ENCODE results near the gene BICRA. TPM values are rescaled to one million over a fixed set of nuclear protein-coding genes. Genes with fewer than 3 reads are reported as not detected.

The BICRA gene
- total and polyA plus RNA-seq, 9 of the 15 experiments (the other 6 are each of a cell fraction or from before 2014, with no cell fraction given) = 0.01 to 8.8 (median 1.2) TPM

DNA sequence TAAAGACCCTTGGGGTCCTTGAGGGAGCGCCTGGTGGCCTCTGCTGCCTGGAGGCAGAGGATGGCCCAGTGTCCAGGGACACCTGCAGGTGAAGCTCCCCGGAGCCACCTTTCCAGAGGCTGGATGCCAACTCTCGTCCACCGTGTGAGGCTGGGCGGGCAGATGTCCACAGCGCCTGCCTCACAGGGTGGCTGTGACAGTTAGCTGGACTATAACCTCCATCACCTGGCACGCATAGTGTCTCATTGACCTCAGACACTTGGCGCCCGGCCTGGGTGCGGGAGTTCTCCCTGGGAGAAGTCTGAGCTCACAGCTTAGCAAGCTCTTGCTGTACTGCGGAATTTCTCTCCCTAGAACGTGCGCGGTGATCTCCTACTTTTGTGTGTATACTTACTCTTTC lies 9.8 kb downstream of the BICRA start:
- in situ Hi-C loops (cut with MboI) = no loop called here
- intact Hi-C loops (cut with micrococcal nuclease) = no loop called here
- 89% methylated on average over 13 of the region's 14 CpGs for WGBS (ENCODE audit: insufficient coverage, low coverage, missing lambda C conversion rate)

DNA sequence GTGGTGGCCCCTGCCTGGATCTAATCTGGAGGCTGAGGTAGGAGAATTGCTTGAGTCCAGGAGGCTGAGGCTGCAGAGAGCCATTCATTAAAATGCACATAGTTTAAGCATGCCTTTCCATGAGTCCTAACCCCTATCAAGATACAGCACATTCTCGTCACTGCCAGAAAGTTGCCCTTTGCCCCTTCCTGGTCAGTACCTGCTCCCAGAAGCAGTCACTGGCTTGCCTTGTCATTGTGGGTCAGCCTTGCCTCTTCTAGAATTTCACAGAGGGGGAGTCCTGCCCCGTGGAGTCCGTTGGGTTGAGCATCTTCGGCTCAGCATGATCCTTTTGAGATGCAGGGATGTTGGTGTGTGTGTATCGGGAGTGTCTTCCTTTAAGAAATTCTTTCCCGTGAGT lies 10.8 kb downstream of the BICRA start:
- Histone ChIP-seq H2AFZ (ENCODE audit: low read depth, low read length) (no peak overlapping the region), H3K9ac (ENCODE audit: insufficient read depth in 1 of 2, low read depth in 2 of 2, low read length in 2 of 2) (peak overlapping the region in 1 of 2 experiments; percentile 83; a peak in 1 of 4 replicates), H3K36me3 (ENCODE audit: control insufficient read depth, insufficient read depth, low read length) (no peaks in the 10 kb centered on the region; the same call in 2 of the 3 replicates), H3K9me3 (replicated peaks; ENCODE audit: control insufficient read depth, insufficient read depth, low read depth, low read length) (no peaks in the 10 kb centered on the region), H3K27ac (ENCODE audit: extremely low read depth, low read depth, low read length) (no peak overlapping the region), H3K4me3 (no peak overlapping the region), H4K20me1 (replicated peaks; ENCODE audit: control insufficient read depth, insufficient read depth, low read length) (peaks cover 38% of the 10 kb centered on the region), H3K27me3 (ENCODE audit: control insufficient read depth in 2 of 2, insufficient read depth in 2 of 2, low read length in 2 of 2) (no peaks in the 10 kb centered on the region), H3K79me2 (ENCODE audit: control insufficient read depth, insufficient read depth, low read length) (peaks cover 53% of the 10 kb centered on the region), H3K4me1 (replicated peaks in 1 of 2; ENCODE audit: control insufficient read depth in 2 of 2, insufficient read depth in 2 of 2, low read length in 2 of 2) (peaks cover 8 to 32% of the 10 kb centered on the region in 2 experiments; a peak in 4 of 5 replicates), H3K9me1 (ENCODE audit: control insufficient read depth, insufficient read depth, low read length) (no peaks in the 10 kb centered on the region), H3K4me2 (ENCODE audit: insufficient read depth, low read length) (no peak overlapping the region)
- BruUV-seq (replicated peaks) = no TSS peak
- POLR2A ChIA-PET = no interaction called here
- DNase-seq (ENCODE audit: extremely low read depth in 1 of 4, low spot score in 3 of 4) = peak in 3 of 4 experiments; percentile 19 to 56 (median 35)
- ATAC-seq = peak; percentile 74
- intact Hi-C loops (cut with micrococcal nuclease) (no loop called here), in situ Hi-C loops (cut with MboI) (no loop called here)
- CTCF ChIA-PET (ENCODE audit: low intra/inter-chr PET ratio) = no interaction called here
- peak; percentile 86 for FAIRE-seq
- WGBS (ENCODE audit: insufficient coverage, low coverage, missing lambda C conversion rate) = 21% methylated on average over 6 of the region's 6 CpGs
- TF ChIP-seq SRSF3 (IDR thresholded peaks at IDR 0.05; ENCODE audit: insufficient read depth, low read length) (no peak), NR2C2 (CRISPR knock-in tag; IDR thresholded peaks at IDR 0.05) (no peak), NR2C2 (tag; IDR thresholded peaks at IDR 0.05) (0 out of 2 replicates have a peak, but pooled peaks have one; percentile 17), NR2C1 (IDR thresholded peaks at IDR 0.05) (no peak), NR2C1 (tag; IDR thresholded peaks at IDR 0.05) (0 out of 2 replicates have a peak, but pooled peaks have one; percentile 26), RBM22 (IDR thresholded peaks at IDR 0.05; ENCODE audit: low read depth, low read length, poor library complexity, severe bottlenecking) (no peak), TAF7 (tag; IDR thresholded peaks at IDR 0.05) (no peak), HSF4 (CRISPR knock-in tag; IDR thresholded peaks at IDR 0.05; ENCODE audit: borderline replicate concordance) (no peak), CBFA2T3 (IDR thresholded peaks at IDR 0.05) (peak; percentile 33; the same call in 1 of the 2 replicates), FOXK1 (CRISPR knock-in tag; IDR thresholded peaks at IDR 0.05; ENCODE audit: borderline replicate concordance) (no peak), ZNF408 (CRISPR knock-in tag; IDR thresholded peaks at IDR 0.05; ENCODE audit: low read depth) (no peak)
- TF ChIP-seq, protein P1, sequence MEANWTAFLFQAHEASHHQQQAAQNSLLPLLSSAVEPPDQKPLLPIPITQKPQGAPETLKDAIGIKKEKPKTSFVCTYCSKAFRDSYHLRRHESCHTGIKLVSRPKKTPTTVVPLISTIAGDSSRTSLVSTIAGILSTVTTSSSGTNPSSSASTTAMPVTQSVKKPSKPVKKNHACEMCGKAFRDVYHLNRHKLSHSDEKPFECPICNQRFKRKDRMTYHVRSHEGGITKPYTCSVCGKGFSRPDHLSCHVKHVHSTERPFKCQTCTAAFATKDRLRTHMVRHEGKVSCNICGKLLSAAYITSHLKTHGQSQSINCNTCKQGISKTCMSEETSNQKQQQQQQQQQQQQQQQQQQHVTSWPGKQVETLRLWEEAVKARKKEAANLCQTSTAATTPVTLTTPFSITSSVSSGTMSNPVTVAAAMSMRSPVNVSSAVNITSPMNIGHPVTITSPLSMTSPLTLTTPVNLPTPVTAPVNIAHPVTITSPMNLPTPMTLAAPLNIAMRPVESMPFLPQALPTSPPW (CRISPR knock-in tag; IDR thresholded peaks at IDR 0.05) = 0 out of 2 replicates have a peak, but pooled peaks have one; percentile 11

More for the DNA sequence above, 9.8 kb downstream of the BICRA start:
- Histone ChIP-seq H3K27ac (ENCODE audit: extremely low read depth, low read depth, low read length) (no peak overlapping the region), H3K9me1 (ENCODE audit: control insufficient read depth, insufficient read depth, low read length) (no peaks in the 10 kb centered on the region), H3K4me3 (no peak overlapping the region), H3K9me3 (replicated peaks; ENCODE audit: control insufficient read depth, insufficient read depth, low read depth, low read length) (no peaks in the 10 kb centered on the region), H3K36me3 (ENCODE audit: control insufficient read depth, insufficient read depth, low read length) (no peaks in the 10 kb centered on the region), H3K4me1 (replicated peaks in 1 of 2; ENCODE audit: control insufficient read depth in 2 of 2, insufficient read depth in 2 of 2, low read length in 2 of 2) (peaks cover 2 to 27% of the 10 kb centered on the region in 2 experiments; a peak in 4 of 5 replicates), H3K27me3 (ENCODE audit: control insufficient read depth in 2 of 2, insufficient read depth in 2 of 2, low read length in 2 of 2) (no peaks in the 10 kb centered on the region), H2AFZ (ENCODE audit: low read depth, low read length) (no peak overlapping the region), H4K20me1 (replicated peaks; ENCODE audit: control insufficient read depth, insufficient read depth, low read length) (peaks cover 39% of the 10 kb centered on the region), H3K79me2 (ENCODE audit: control insufficient read depth, insufficient read depth, low read length) (peaks cover 54% of the 10 kb centered on the region), H3K4me2 (ENCODE audit: insufficient read depth, low read length) (no peak overlapping the region), H3K9ac (ENCODE audit: insufficient read depth in 1 of 2, low read depth in 2 of 2, low read length in 2 of 2) (peak overlapping the region in 1 of 2 experiments; percentile 83; a peak in 2 of 4 replicates)
- FAIRE-seq = no peak
- TF ChIP-seq HDGF (IDR thresholded peaks at IDR 0.05) (no peak), RBFOX2 (IDR thresholded peaks at IDR 0.05; ENCODE audit: low read depth, low read length) (0 out of 2 replicates have a peak, but pooled peaks have one; percentile 27)
- TF ChIP-seq, protein P2, sequence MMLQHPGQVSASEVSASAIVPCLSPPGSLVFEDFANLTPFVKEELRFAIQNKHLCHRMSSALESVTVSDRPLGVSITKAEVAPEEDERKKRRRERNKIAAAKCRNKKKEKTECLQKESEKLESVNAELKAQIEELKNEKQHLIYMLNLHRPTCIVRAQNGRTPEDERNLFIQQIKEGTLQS (IDR thresholded peaks at IDR 0.05) = no peak
- TF ChIP-seq, protein P2 (CRISPR knock-in tag; conservative IDR thresholded peaks at IDR 0.05) = no peak
- no peak for DNase-seq (ENCODE audit: extremely low read depth in 1 of 4, low spot score in 3 of 4)
- POLR2A ChIA-PET = interaction anchor here (0.5 kb wide), 1 partner anchor 28 kb away, joined by 3 read pairs; no protein-coding TSS in a partner anchor
- ATAC-seq = no peak
- BruUV-seq (replicated peaks) = no TSS peak
- CTCF ChIA-PET (ENCODE audit: low intra/inter-chr PET ratio) = no interaction called here

All from K562 (cell line).